Measurements from ENCODE around the gene GRK5.

Gene GRK5

GRCh38 chr10:119302172-119302571 is 94.8 kb downstream of the GRK5 start:
- 0 out of 2 replicates have a peak overlapping the region, but pooled peaks have one; percentile 11 for H3K27ac ChIP-seq
- POLR2A ChIA-PET (ENCODE audit: low non-redundant PET) = no interaction called here
- no peak for TF ChIP-seq CTCF (conservative IDR thresholded peaks at IDR 0.05; ENCODE audit: low read depth)
- no peak for DNase-seq (ENCODE audit: low spot score)
- CTCF ChIA-PET = interaction anchor here (0.7 kb wide), 1 partner anchor 96 kb away, joined by 3 read pairs; no protein-coding TSS in a partner anchor

- POLR2A ChIA-PET (ENCODE audit: low non-redundant PET) = no interaction called here
- 0 out of 2 replicates have a peak overlapping the region, but pooled peaks have one; percentile 11 for H3K27ac ChIP-seq
- DNase-seq (ENCODE audit: low spot score) = no peak
- CTCF ChIA-PET = interaction anchor here (0.7 kb wide), 1 partner anchor 96 kb away, joined by 3 read pairs; no protein-coding TSS in a partner anchor
- TF ChIP-seq CTCF (conservative IDR thresholded peaks at IDR 0.05; ENCODE audit: low read depth) = no peak
These were observed 95.4 kb downstream of the GRK5 start for GRCh38 chr10:119302591-119303253.

- no peak for TF ChIP-seq CTCF (conservative IDR thresholded peaks at IDR 0.05; ENCODE audit: low read depth)
- ChIA-PET POLR2A (ENCODE audit: low non-redundant PET) (interaction anchor here (0.7 kb wide), 1 partner anchor 57 kb away, joined by 5 read pairs; no protein-coding TSS in a partner anchor), CTCF (interaction anchor here (0.7 kb wide), 1 partner anchor 27 kb away, joined by 3 read pairs; no protein-coding TSS in a partner anchor)
- no peak overlapping the region; the same call in 1 of the 2 replicates for H3K27ac ChIP-seq
- DNase-seq (ENCODE audit: low spot score) = peak; percentile 93
These were observed 96.5 kb downstream of the GRK5 start for GRCh38 chr10:119303886-119304285.

- peak overlapping the region; percentile 93 for H3K27ac ChIP-seq
- ChIA-PET POLR2A (ENCODE audit: low non-redundant PET) (no interaction called here), CTCF (interaction anchor here (0.6 to 0.7 kb wide), 2 partner anchors 25 to 26 kb away, joined by 3 read pairs; no protein-coding TSS in a partner anchor)
- no peak for TF ChIP-seq CTCF (conservative IDR thresholded peaks at IDR 0.05; ENCODE audit: low read depth)
- no peak for DNase-seq (ENCODE audit: low spot score)
These were observed 97.2 kb downstream of the GRK5 start for GRCh38 chr10:119304541-119304940.

- TF ChIP-seq CTCF (conservative IDR thresholded peaks at IDR 0.05; ENCODE audit: low read depth) = no peak
- peak overlapping the region; percentile 93 for H3K27ac ChIP-seq
- ChIA-PET POLR2A (ENCODE audit: low non-redundant PET) (interaction anchor here (0.6 kb wide), 1 partner anchor 341 kb away, joined by 4 read pairs; no protein-coding TSS in a partner anchor), CTCF (interaction anchor here (1.0 to 1.3 kb wide), 2 partner anchors 99 to 175 kb away, joined by 3 to 5 read pairs; partner anchors contain the start of gene GRK5)
- DNase-seq (ENCODE audit: low spot score) = peak; percentile 87
These were observed 98.6 kb downstream of the GRK5 start for GRCh38 chr10:119305860-119306513.

- TF ChIP-seq CTCF (conservative IDR thresholded peaks at IDR 0.05; ENCODE audit: low read depth) = 0 out of 2 replicates have a peak, but pooled peaks have one; percentile 19
- H3K27ac ChIP-seq = peak overlapping the region; percentile 93
- peak; percentile 63 for DNase-seq (ENCODE audit: low spot score)
- ChIA-PET CTCF (interaction anchor here (1.0 to 1.3 kb wide), 2 partner anchors 99 to 174 kb away, joined by 3 to 5 read pairs; partner anchors contain the start of gene GRK5), POLR2A (ENCODE audit: low non-redundant PET) (no interaction called here)
These were observed 99.2 kb downstream of the GRK5 start for GRCh38 chr10:119306514-119306951.
